ENCODE measurements around the gene STARD5.

STARD5 gene

GRCh38 chr15:81268881-81269601 is 54.9 kb downstream of the STARD5 start:
- no peak overlapping the region for H3K4me3 ChIP-seq (ENCODE audit: control insufficient read depth, low read depth, low read length)
- TF ChIP-seq, protein P1, sequence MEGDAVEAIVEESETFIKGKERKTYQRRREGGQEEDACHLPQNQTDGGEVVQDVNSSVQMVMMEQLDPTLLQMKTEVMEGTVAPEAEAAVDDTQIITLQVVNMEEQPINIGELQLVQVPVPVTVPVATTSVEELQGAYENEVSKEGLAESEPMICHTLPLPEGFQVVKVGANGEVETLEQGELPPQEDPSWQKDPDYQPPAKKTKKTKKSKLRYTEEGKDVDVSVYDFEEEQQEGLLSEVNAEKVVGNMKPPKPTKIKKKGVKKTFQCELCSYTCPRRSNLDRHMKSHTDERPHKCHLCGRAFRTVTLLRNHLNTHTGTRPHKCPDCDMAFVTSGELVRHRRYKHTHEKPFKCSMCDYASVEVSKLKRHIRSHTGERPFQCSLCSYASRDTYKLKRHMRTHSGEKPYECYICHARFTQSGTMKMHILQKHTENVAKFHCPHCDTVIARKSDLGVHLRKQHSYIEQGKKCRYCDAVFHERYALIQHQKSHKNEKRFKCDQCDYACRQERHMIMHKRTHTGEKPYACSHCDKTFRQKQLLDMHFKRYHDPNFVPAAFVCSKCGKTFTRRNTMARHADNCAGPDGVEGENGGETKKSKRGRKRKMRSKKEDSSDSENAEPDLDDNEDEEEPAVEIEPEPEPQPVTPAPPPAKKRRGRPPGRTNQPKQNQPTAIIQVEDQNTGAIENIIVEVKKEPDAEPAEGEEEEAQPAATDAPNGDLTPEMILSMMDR (conservative IDR thresholded peaks at IDR 0.05; ENCODE audit: control insufficient read depth, insufficient read depth, low read depth, low read length): no peak
- DNase-seq (ENCODE audit: low read depth): no peak

DNA sequence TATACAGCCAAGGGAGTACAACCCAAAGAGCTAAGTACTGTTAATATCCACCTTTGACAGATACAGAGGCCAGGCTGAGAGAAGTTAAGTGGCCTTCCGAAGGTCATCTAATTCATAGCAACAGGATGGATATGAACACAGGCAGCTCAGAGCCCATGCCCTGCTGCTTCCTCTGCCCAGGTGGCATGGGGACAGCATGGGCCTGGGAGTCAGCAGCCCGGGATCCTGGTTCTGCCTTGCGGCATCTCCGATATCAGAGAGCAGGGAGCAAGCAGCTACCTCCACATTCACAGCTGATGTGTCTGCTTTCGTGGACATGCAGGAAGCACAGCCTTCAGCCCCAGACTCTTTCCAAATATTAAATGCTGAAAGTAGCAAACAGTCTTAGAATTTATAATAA is 55.6 kb downstream of the STARD5 start:
- H3K4me3 ChIP-seq (ENCODE audit: control insufficient read depth, low read depth, low read length): no peak overlapping the region
- TF ChIP-seq, protein P1 (conservative IDR thresholded peaks at IDR 0.05; ENCODE audit: control insufficient read depth, insufficient read depth, low read depth, low read length): no peak
- no peak for DNase-seq (ENCODE audit: low read depth)

DNA sequence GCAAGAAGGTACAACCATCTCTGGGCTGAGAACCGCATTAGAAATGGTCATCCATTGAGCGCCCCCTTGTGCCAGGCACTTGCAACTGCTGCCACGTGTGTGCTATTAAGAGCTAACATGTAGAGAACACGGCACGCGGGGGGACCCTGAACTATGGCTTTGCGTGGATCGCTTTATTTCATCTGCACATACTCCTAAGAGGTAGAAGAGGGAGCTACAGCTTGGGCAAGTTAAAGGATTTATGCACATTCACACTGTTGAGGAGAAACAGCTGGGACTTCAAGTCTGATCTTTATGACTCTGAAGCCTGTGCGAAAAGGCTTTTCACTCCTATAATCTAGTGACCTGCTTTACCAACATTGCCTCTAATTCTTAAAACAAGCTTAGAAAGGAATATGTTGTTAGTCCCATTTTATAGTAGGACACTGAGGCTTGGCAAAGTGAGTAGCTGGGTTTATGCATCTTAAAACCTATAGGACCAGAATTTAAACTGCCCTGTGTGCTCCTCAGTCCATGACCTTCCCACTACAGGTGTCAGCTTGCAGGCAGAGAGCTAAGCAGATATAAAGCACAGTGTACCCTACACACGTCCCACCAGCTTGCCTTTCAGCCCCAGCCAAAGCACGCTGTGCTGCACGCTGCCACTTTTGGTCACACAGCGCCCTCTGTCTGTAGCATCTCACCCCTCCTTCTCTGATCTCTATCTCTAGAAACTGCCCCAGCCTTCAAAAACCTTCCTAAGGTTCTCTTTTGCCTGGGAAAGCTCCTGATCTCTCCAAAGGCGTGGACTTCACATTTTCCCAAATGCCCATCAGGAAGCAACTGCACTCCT is 57.8 kb downstream of the STARD5 start:
- peak; percentile 82 for DNase-seq (ENCODE audit: low read depth)
- TF ChIP-seq, protein P1 (conservative IDR thresholded peaks at IDR 0.05; ENCODE audit: control insufficient read depth, insufficient read depth, low read depth, low read length): peak; percentile 95
- H3K4me3 ChIP-seq (ENCODE audit: control insufficient read depth, low read depth, low read length): no peak overlapping the region

GRCh38 chr15:81265256-81265943 is 58.5 kb downstream of the STARD5 start:
- H3K4me3 ChIP-seq (ENCODE audit: control insufficient read depth, low read depth, low read length): no peak overlapping the region
- TF ChIP-seq, protein P1 (conservative IDR thresholded peaks at IDR 0.05; ENCODE audit: control insufficient read depth, insufficient read depth, low read depth, low read length): no peak
- DNase-seq (ENCODE audit: low read depth): no peak

DNA sequence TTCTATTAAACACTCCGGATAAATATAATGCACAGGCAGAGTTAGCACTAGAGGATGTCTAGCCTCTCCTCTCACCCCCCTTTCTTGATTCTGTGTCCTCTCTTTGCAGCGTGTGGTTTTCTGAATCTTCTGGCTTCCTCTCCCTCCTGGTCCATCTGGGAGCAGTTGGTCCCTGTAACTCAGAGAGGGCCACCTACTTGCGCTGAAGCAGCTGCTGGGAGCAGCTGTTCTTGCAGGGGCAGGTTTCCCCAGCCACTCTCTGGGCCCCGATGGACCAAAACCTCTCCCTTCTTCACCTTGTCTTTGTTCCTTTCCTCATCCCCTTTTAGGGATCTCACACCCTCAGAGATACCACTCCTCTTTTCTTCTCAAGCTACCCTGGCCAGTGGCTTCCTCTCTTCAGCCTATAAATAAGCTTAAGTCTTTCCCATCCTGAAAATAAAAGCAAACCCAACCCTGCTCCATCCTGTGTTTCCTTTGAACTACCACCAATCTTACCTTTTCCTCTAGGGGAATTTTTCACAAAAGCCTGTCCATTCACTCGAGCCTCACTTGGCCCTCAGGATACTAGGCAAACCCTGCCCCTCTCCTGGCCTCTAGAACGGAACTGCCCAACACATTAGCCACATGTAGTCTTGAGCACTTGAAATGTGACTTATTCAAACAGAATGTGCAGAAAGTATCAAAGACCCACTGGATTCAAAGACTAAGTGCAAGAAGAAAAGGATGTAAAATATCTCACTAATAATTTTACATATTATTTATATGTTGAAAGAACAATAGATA is 59.7 kb downstream of the STARD5 start:
- no peak overlapping the region for H3K4me3 ChIP-seq (ENCODE audit: control insufficient read depth, low read depth, low read length)
- no peak for DNase-seq (ENCODE audit: low read depth)
- TF ChIP-seq, protein P1 (conservative IDR thresholded peaks at IDR 0.05; ENCODE audit: control insufficient read depth, insufficient read depth, low read depth, low read length): no peak

- H3K4me3 ChIP-seq (ENCODE audit: control insufficient read depth, low read depth, low read length): no peak overlapping the region
- TF ChIP-seq, protein P1 (conservative IDR thresholded peaks at IDR 0.05; ENCODE audit: control insufficient read depth, insufficient read depth, low read depth, low read length): no peak
- DNase-seq (ENCODE audit: low read depth): no peak
Observed at GRCh38 chr15:81263477-81263876, 60.5 kb downstream of the STARD5 start.
